Brain microvascular endothelial cell (primary cell): ENCODE measurements around the gene ELAVL1.

Experiments
- DNase-seq: peaks from one replicate; pipeline ENCODE4 v3.0.0-alpha.2; 2020
- H3K27ac ChIP-seq: fragments of 250-450 bp; sonication (Bioruptor Pico); 2 replicates; pipeline ENCODE4 v1.5.1; 2020; ENCODE audit warnings: mild to moderate bottlenecking, moderate library complexity
- H3K27me3 ChIP-seq: fragments of 250-450 bp; sonication (Bioruptor Pico); replicated peaks from 2 replicates; pipeline ENCODE4 v1.5.1; 2020; ENCODE audit warnings: mild to moderate bottlenecking
- H3K36me3 ChIP-seq: fragments of 250-450 bp; sonication (Bioruptor Pico); replicated peaks from 2 replicates; pipeline ENCODE4 v1.5.1; 2020; ENCODE audit warnings: mild to moderate bottlenecking
- H3K4me3 ChIP-seq: 2 replicates; pipeline ENCODE4 v1.5.1; 2011; ENCODE audit warnings: low read depth, mild to moderate bottlenecking, control low read depth, low read length, moderate library complexity
- in situ Hi-C: cut with HindIII; loops from 2 replicates; pipeline ENCODE4 v1.10.0; 2017; ENCODE audit warnings: low sequenced_read_pairs, low pct_ligation_motif_present
- TF ChIP-seq, protein P1 (sequence below): IDR thresholded peaks from 2 replicates; pipeline ENCODE4 v1.5.1; 2011; ENCODE audit warnings: low read depth, mild to moderate bottlenecking, moderate library complexity, low read length, control low read depth, inconsistent platforms; ENCODE audit errors: missing control alignments

The ELAVL1 gene

DNA sequence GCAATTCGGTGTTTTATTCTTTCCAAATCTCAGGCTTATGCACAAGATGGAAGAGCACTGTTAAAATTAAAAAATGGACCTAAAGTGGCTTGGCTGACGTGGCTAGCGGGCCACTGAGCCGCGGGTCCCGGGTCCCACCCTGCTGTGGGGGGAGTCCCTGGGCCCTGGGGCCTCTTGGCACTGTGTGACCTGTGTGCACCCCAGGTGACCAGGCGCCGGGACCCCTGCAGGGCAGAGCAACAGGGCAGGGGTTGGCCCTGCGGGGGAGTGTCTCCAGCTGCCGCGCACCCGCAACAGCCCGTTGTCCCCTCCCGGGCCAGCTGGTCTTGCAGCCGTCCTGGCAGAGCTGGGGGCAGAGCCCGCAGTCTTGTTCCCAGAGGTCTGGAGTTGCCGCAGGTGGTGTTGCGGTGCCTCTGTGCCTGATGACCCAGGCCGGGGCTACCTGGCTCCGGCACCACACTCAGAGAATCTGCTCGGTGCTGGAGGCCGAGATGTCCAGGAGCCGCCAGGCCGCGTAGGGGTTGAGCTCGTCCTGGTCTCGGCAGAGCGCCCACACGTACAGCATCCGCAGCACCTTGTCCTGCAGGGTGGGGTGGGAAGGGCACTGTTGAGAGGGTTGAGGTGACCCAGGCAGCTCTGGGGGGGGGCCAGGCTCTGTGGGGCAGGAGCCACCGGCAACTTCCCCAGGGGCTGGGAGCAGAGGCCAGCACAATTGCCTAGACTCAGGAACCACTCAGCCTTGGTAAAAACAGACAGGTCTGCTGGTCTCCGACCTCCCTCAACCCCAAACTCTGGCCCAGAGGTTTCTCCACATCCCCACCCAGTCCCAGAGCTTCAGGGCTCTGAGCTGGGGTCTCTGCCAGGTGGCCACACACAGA lies 78.5 kb downstream of the ELAVL1 start:
- Histone ChIP-seq H3K4me3 (no peak overlapping the region), H3K27me3 (no peaks in the 10 kb centered on the region), H3K27ac (no peak overlapping the region), H3K36me3 (peaks cover 21% of the 10 kb centered on the region)
- in situ Hi-C loops = no loop called here
- TF ChIP-seq, protein P1, sequence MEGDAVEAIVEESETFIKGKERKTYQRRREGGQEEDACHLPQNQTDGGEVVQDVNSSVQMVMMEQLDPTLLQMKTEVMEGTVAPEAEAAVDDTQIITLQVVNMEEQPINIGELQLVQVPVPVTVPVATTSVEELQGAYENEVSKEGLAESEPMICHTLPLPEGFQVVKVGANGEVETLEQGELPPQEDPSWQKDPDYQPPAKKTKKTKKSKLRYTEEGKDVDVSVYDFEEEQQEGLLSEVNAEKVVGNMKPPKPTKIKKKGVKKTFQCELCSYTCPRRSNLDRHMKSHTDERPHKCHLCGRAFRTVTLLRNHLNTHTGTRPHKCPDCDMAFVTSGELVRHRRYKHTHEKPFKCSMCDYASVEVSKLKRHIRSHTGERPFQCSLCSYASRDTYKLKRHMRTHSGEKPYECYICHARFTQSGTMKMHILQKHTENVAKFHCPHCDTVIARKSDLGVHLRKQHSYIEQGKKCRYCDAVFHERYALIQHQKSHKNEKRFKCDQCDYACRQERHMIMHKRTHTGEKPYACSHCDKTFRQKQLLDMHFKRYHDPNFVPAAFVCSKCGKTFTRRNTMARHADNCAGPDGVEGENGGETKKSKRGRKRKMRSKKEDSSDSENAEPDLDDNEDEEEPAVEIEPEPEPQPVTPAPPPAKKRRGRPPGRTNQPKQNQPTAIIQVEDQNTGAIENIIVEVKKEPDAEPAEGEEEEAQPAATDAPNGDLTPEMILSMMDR = no peak
- no peak for DNase-seq

DNA sequence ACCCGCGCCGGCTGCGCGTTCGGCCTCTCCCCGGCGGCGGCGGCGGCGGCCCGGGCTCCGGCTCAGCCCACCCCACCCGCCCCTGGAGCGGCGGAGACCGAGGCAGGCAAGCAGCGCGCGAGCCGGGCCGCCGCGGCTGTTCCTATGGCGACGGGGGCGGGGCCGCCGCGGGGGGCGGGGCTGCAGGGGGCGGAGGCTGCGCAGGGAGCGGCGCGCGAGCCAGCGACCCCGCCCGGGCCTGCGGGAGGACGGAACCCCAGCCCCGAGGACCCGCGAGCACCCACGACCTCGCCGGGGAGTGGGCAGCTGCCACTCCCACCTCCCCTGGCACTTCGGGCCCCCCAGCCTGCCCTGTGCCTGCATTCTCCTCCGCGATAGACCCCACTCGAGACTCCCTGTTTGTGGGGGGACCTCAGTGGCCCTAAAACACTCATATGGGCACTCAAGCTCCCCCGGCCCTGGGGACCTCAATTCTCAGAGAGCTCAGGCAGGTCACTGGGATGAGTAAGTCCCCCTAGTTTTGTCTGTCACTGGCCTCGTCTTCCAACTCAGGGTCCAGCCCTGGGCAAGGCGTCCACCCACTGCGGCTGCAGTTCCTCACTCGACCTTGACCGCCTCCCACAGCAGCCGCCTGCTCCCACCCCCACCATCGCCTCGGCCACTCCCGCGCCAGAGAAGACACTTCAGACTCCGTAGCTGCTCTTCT lies 79.3 kb downstream of the ELAVL1 start, which contains the start of gene CTXN1:
Gene CTXN1 (minus strand): TSS at position 115 of the 706 bp plus-strand sequence. CDS start 597 bp downstream, outside the sequence.
- DNase-seq = no peak
- Histone ChIP-seq H3K4me3 (peak within 1 kb of the TSS; percentile 50), H3K27ac (no peak within 1 kb of the TSS), H3K36me3 (peaks cover 14% of the 10 kb centered on the region), H3K27me3 (no peaks in the 10 kb centered on the region)
- in situ Hi-C loops = no loop called here
- TF ChIP-seq, protein P1 = peak; percentile 5

DNA sequence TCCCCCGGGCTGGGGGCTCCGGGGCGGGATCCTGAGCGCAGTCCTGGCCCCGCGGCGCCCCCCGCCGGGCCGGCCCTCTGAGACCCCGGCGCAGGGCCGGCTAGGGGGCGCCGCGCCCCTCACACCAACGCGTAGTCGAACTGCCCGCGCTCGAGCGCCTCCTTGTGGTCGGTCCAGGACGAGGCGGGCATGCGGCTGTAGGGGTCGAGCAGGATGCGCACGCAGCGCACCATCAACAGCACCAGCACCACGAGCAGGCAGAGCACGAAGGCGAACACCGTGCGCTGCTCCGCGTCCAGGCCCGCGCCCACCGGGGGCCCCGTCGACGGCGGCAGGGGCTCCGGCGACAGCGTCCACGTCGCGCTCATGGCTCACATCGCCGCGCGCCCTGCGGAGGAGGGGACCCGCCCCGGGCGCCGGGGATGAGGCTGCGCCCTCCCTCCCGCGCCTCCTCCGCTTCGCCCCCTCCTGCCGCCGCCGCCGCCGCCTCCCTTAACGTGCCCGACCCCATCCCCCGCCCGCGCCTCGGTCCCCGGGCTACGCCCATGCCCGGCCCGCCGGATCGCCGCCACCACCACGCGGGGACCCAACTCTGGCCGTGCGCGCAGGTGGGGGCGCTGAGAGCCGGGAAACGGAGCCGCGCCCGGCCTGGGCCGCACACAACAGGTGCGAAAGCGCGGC lies 80.1 kb downstream of the ELAVL1 start:
- no peaks in the 10 kb centered on the region for H3K27me3 ChIP-seq
- H3K27ac ChIP-seq = no peak overlapping the region
- DNase-seq = peak; percentile 63
- peaks cover 10% of the 10 kb centered on the region for H3K36me3 ChIP-seq
- in situ Hi-C loops = no loop called here
- peak overlapping the region; percentile 17 for H3K4me3 ChIP-seq
- TF ChIP-seq, protein P1 = peak; percentile 81

DNA sequence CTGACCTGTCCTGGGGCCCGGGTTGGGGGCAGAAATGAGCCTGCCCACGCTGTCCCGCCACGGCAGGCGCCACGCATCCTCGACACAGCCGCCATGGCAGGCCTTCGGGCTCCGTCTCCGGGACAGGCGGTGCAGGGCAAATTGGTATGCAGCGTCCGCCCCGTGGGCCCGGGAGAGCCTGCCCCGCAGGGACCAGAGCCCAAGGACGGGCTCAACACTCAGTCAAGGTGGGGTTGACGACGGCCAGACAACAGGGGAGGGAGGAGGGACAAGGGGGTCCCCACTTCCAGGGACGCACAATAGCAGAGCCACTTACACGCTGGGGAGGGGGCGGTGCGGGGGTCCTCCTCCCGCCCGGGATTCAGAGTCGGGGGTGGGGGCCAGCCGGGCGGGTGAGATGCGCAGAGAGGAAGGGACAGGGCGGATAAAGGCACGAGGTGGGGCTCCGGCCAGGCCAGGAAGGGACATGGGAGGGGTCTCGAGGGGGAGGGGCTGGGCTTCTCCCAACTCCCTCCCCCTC lies 80.7 kb downstream of the ELAVL1 start:
- TF ChIP-seq, protein P1 = no peak
- in situ Hi-C loops = no loop called here
- Histone ChIP-seq H3K27ac (no peak overlapping the region), H3K4me3 (peak overlapping the region; percentile 15), H3K27me3 (no peaks in the 10 kb centered on the region), H3K36me3 (peaks cover 10% of the 10 kb centered on the region)
- no peak for DNase-seq

DNA sequence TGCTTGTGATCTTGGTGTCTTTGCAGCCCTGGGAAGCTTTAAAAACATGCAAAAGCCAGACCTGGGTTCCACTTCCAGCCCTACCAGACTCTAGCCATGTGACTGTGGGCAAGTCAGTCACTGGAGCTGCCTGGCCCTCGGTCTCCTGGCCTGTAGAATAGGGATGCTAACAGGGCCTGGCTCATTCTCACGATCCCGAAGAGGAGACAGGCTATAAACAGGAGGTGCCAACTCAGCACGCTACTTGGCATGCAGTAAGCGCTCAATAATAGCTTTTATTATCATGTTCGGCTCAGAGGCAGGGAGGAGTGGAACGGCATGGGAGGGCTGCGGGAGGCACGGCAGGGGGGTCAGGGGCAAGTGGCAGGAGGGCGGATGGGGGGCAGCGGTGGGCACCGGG lies 81.2 kb downstream of the ELAVL1 start:
- peaks cover 10% of the 10 kb centered on the region for H3K36me3 ChIP-seq
- TF ChIP-seq, protein P1 = no peak
- in situ Hi-C loops = no loop called here

More for the DNA sequence above, 81.2 kb downstream of the ELAVL1 start:
- Histone ChIP-seq H3K27ac (no peak overlapping the region), H3K4me3 (no peak overlapping the region), H3K27me3 (no peaks in the 10 kb centered on the region)
- no peak for DNase-seq
